HG03280 (cell line): ENCODE measurements around the gene SLC19A1.
A peak's percentile ranks its signal among the peaks of the same experiment; 100 is the strongest.

Experiments
- ATAC-seq: cut with Tn5 transposase; IDR thresholded peaks from one replicate; pipeline ENCODE4 v1.9.1; 2021; ENCODE audit warnings: mild to moderate bottlenecking, moderate library complexity; ENCODE audit not compliant: unreplicated experiment

Gene SLC19A1

GRCh38 chr21:45559216-45560105 is 17.2 kb upstream of the SLC19A1 start:
- no peak for ATAC-seq

GRCh38 chr21:45558044-45558721 is 15.9 kb upstream of the SLC19A1 start:
- no peak for ATAC-seq

GRCh38 chr21:45557616-45558043 is 15.4 kb upstream of the SLC19A1 start:
- ATAC-seq = no peak

- no peak for ATAC-seq
These were observed 14.7 kb upstream of the SLC19A1 start for GRCh38 chr21:45556645-45557615.

- no peak for ATAC-seq
These were observed 14.0 kb upstream of the SLC19A1 start for GRCh38 chr21:45556302-45556644.

GRCh38 chr21:45555557-45556301 is 13.5 kb upstream of the SLC19A1 start:
- peak; percentile 65 for ATAC-seq

GRCh38 chr21:45555251-45555556 is 13.0 kb upstream of the SLC19A1 start:
- no peak for ATAC-seq

- peak; percentile 59 for ATAC-seq
These were observed 12.4 kb upstream of the SLC19A1 start for GRCh38 chr21:45554477-45555175.

- no peak for ATAC-seq
These were observed 10.6 kb upstream of the SLC19A1 start for GRCh38 chr21:45552696-45553391.

- no peak for ATAC-seq
These were observed 9.8 kb upstream of the SLC19A1 start for GRCh38 chr21:45551783-45552695.

- no peak for ATAC-seq
These were observed 9.1 kb upstream of the SLC19A1 start for GRCh38 chr21:45551316-45551715.

GRCh38 chr21:45550522-45551210 is 8.4 kb upstream of the SLC19A1 start:
- no peak for ATAC-seq

GRCh38 chr21:45549626-45550463 is 7.6 kb upstream of the SLC19A1 start:
- ATAC-seq = no peak

- ATAC-seq = no peak
These were observed 6.7 kb upstream of the SLC19A1 start for GRCh38 chr21:45548711-45549491.

GRCh38 chr21:45547545-45547900 is 5.3 kb upstream of the SLC19A1 start:
- no peak for ATAC-seq
